Erythroblast (primary cell): Measurements from ENCODE around the gene ALOXE3.

Source experiments
- DNase-seq, 2 experiments: peaks; one replicate each; lab custom pipeline; 2025; lab: John Stamatoyannopoulos, UW
- GATA1 ChIP-seq: IDR thresholded peaks from 2 replicates; pipeline ENCODE4 v1.6.1; 2011; ENCODE audit warnings: low read depth, mild to moderate bottlenecking, control low read depth, low read length, moderate library complexity
- POLR2A ChIP-seq: IDR thresholded peaks from 2 replicates; pipeline ENCODE4 v1.6.1; 2011; ENCODE audit warnings: mild to moderate bottlenecking, low read length

The ALOXE3 gene

DNA sequence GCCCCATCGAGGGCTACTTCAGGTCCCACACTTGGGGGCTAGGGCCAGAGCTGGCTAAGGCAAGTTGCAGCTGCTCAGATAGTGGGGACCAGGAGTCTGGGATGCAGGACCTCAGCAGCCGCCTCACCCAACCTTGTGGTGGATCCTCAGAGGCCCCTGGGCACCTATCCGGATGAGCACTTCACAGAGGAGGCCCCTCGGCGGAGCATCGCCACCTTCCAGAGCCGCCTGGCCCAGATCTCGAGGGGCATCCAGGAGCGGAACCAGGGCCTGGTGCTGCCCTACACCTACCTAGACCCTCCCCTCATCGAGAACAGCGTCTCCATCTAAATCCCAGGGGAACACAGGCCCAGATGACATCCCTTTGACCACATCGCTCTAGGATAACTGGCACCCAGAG is 70.1 kb downstream of the ALOXE3 start:
- DNase-seq: no peak
- TF ChIP-seq GATA1: no peak
- no peak for TF ChIP-seq POLR2A

DNA sequence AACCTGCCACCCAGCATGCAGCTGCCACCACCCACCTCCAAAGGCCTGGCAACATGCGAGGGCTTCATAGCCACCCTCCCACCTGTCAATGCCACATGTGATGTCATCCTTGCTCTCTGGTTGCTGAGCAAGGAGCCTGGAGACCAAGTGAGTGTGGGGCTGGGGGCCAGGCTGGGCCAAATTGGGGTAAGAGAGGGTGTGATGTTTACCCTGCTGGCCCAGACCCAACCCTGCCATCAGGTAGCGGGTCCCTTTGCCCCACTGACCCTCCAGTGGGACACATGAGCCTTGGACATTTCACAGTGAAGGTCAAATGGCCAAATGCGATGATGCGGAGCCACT is 70.6 kb downstream of the ALOXE3 start:
- no peak for TF ChIP-seq POLR2A
- TF ChIP-seq GATA1: no peak
- DNase-seq: no peak

DNA sequence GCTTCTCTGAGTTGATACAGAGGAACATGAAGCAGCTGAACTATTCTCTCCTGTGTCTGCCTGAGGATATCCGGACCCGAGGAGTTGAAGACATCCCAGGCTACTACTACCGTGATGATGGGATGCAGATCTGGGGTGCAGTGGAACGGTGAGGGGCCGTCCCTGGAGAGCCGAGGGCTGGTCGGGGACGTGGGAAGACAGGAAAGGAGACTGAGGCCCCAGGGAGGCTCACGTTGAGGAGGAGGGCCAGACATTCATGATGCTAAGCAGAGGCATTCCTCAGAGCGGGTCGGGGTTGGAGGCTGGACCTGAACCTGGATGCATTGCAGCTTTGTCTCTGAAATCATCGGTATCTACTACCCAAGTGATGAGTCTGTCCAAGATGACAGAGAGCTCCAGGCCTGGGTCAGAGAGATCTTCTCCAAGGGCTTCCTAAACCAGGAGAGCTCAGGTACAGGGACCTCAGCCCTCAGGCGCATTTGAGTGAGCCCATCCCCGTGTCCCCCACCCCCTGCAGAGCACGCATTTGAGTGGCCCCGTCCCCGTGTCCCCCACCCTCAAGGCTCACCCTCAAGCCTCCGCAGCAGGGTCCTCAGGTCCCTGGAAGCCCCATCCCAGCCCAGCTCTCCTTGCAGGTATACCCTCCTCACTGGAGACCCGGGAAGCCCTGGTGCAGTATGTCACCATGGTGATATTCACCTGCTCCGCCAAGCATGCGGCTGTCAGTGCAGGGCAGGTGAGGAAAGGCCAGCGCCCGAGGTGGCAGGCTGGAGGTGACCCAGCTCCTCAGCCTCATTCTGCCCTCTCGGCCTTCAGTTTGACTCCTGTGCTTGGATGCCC is 71.2 kb downstream of the ALOXE3 start:
- DNase-seq: no peak

DNA sequence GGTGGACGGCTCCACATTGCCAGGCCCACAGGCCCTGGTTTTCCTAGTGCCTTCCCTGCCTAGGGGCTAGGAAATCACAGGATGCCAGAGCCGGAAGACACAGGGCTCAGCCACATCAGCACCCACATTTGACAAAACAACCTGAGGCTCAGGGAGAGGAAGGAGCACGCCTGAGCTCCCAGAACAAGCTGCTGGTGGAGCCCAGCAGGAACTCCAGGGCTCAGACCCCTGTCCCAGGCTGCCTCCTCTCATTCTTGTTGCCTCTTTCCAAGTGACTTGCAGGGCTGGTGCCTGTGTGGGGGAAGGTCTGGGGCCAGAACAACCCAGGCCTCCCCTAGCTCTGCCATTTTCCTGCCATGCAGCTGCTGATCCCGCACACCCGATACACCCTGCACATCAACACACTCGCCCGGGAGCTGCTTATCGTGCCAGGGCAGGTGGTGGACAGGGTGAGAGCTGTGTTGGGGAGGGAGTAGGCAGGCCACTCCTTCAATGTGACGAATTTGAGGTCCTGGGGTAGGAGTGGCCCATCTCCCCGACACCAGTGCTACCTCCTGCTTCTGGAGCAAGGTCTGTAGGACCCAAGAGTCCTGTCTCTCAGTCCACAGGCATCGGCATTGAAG is 71.9 kb downstream of the ALOXE3 start:
- DNase-seq: no peak
- no peak for TF ChIP-seq GATA1
- no peak for TF ChIP-seq POLR2A

More for the DNA sequence above, 71.2 kb downstream of the ALOXE3 start:
- no peak for TF ChIP-seq GATA1
- TF ChIP-seq POLR2A: no peak
